CD4-positive, alpha-beta T cell (primary cell): ENCODE results near the gene DCTPP1. TPM values are rescaled to one million over a fixed set of nuclear protein-coding genes. Genes with fewer than 3 reads are reported as not detected.

Experiments used
- ATAC-seq: fragments of 200-7000 bp; cut with Tn5 transposase; one replicate; pipeline ENCODE4 v1.10.0; 2022; ENCODE audit warnings: mild to moderate bottlenecking; ENCODE audit not compliant: poor library complexity
- CTCF ChIA-PET: fragments of 350-600 bp; sonication (Branson Sonifier 250); formaldehyde crosslinking; loops from one replicate; lab custom pipeline; 2021; ENCODE audit warnings: antibody characterized with exemption, inconsistent platforms; lab: Charles Lee
- POLR2A ChIA-PET: fragments of 350-600 bp; sonication (Branson Sonifier 250); formaldehyde crosslinking; loops from one replicate; lab custom pipeline; 2021; ENCODE audit warnings: antibody characterized with exemption, inconsistent platforms; lab: Charles Lee
- DNase-seq, 14 experiments: peaks; one replicate each; pipeline ENCODE4 v3.0.0-alpha.2; 2013 to 2020; ENCODE audit warnings: mixed read lengths in 2 of 14
- H3K27ac ChIP-seq, 2 donors: one replicate each; pipeline versions ENCODE4 v1.5.1 to v1.7.0; 2013; ENCODE audit warnings: low read length in 2 of 2, low read depth in 1 of 2, mild to moderate bottlenecking in 1 of 2
- H3K27me3 ChIP-seq, 2 experiments: 1 replicate in 1 of 2; 2 replicates in 1 of 2; pipeline versions ENCODE4 v1.6.1 to v1.7.0; 2013; ENCODE audit warnings: low read length in 2 of 2, control low read depth in 1 of 2, mild to moderate bottlenecking in 1 of 2, moderate library complexity in 1 of 2; ENCODE audit not compliant: insufficient read depth in 2 of 2, control insufficient read depth in 1 of 2
- H3K36me3 ChIP-seq: one replicate; pipeline ENCODE4 v1.6.1; 2013; ENCODE audit warnings: low read length, control low read depth; ENCODE audit not compliant: insufficient read depth
- H3K4me1 ChIP-seq: one replicate; pipeline ENCODE4 v1.6.1; 2013; ENCODE audit warnings: low read length, control low read depth; ENCODE audit not compliant: insufficient read depth
- H3K4me3 ChIP-seq: one replicate; pipeline ENCODE4 v1.5.1; 2013; ENCODE audit warnings: mild to moderate bottlenecking, low read length, moderate library complexity
- H3K9me3 ChIP-seq, 2 experiments: 1 replicate in 1 of 2; 2 replicates in 1 of 2; pipeline versions ENCODE4 v1.6.1 to v1.7.0; 2013; ENCODE audit warnings: low read length in 2 of 2, mild to moderate bottlenecking in 2 of 2, control low read depth in 1 of 2, moderate library complexity in 1 of 2; ENCODE audit not compliant: control insufficient read depth in 1 of 2, insufficient read depth in 1 of 2
- H3K27ac Mint-ChIP-seq: one replicate; pipeline ENCODE4 v1.8.0; 2020; ENCODE audit warnings: mixed read lengths
- H3K27me3 Mint-ChIP-seq: one replicate; pipeline ENCODE4 v1.8.0; 2021; ENCODE audit warnings: mixed read lengths
- H3K36me3 Mint-ChIP-seq: one replicate; pipeline ENCODE4 v1.8.0; 2021; ENCODE audit warnings: low read depth, mixed read lengths
- H3K4me1 Mint-ChIP-seq: one replicate; pipeline ENCODE4 v1.8.0; 2021; ENCODE audit warnings: low read depth, mixed read lengths
- H3K4me3 Mint-ChIP-seq: one replicate; pipeline ENCODE4 v1.8.0; 2020; ENCODE audit warnings: mild to moderate bottlenecking, mixed read lengths
- H3K9me3 Mint-ChIP-seq: one replicate; pipeline ENCODE4 v1.8.0; 2020; ENCODE audit warnings: mixed read lengths
- CTCF ChIP-seq: fragments of 200-600 bp; IDR thresholded peaks from one replicate; pipeline ENCODE4 v1.8.0; 2022; ENCODE audit warnings: antibody characterized with exemption, mild to moderate bottlenecking
- intact Hi-C, 2 experiments: fragments of 100-400 bp; cut with DNase I in 1 of 2; cut with micrococcal nuclease in 1 of 2; formaldehyde crosslinking; loops; one replicate each; pipeline versions ENCODE4 v1.15.1 to v1.9.0; 2023 to 2025; cut with DNase I, micrococcal nuclease
- total RNA-seq, 174 experiments: library from RNA in 2 of 174; stranded (reverse) in 2 of 174; gene quantifications; one replicate each; pipeline ENCODE4 v1.2.3 and lab custom pipeline; 2021 to 2026

Gene DCTPP1
- total RNA-seq, 2 experiments from 2014 or later: 5.4 to 6.5 TPM

- intact Hi-C loops: loop anchor here in 1 of 2 experiments (10.0 kb wide), 1 partner anchor 549 kb away; the partner anchor contains the start of gene FBXL19
- ATAC-seq (no peak), DNase-seq (peak in 1 of 14 experiments; percentile 21)
- Histone ChIP-seq H3K27me3 (no peaks in the 10 kb centered on the region), H3K27ac (peak overlapping the region; percentile 100), H3K9me3 (no peaks in the 10 kb centered on the region), H3K4me3 (no peak overlapping the region), H3K4me1 (peaks cover 66% of the 10 kb centered on the region), H3K36me3 (peaks cover 24% of the 10 kb centered on the region)
- no peaks in the 10 kb centered on the region for H3K9me3 Mint-ChIP-seq
- no peak overlapping the region for H3K4me3 Mint-ChIP-seq
- no peak for TF ChIP-seq CTCF
- H3K36me3 Mint-ChIP-seq: peaks cover 33% of the 10 kb centered on the region
- peaks cover 51% of the 10 kb centered on the region for H3K4me1 Mint-ChIP-seq
- peak overlapping the region; percentile 100 for H3K27ac Mint-ChIP-seq
- ChIA-PET CTCF (interaction anchor here (3.7 kb wide), 1 partner anchor 34 kb away, joined by 14 read pairs; no protein-coding TSS in a partner anchor), POLR2A (no interaction called here)
- H3K27me3 Mint-ChIP-seq: no peaks in the 10 kb centered on the region
Observed at GRCh38 chr16:30375864-30376263, 54.0 kb downstream of the DCTPP1 start.

DNA sequence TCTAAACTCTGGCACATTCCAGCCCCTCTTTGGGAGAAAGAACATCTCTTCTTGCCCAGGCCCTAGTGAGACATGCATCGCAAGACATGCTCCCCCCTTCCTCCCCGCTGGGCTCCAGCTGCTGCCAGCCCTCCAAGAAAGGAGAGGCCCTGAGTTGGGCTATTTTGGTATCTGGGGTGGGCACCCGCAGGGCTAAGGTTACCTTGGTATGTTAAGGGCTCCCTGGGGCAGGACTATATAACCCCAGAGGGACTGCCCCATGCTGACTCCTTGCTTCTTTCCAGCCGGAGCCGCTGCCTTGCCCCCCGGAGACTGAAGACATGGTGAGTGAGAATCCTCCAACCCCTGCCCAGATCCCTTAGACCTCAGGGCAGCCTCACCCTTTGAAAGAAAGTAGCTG, 55.3 kb downstream of the DCTPP1 start, which contains the start of gene MYL11:
MYL11 (plus strand) TSS at position 265 of the 400 bp plus-strand sequence; CDS start at position 321, 56 bp downstream.
- no peak for DNase-seq
- Mint-ChIP-seq H3K4me3 (no peak within 1 kb of the TSS), H3K27ac (peak within 1 kb of the TSS; percentile 100), H3K27me3 (no peaks in the 10 kb centered on the region), H3K4me1 (peaks cover 43% of the 10 kb centered on the region), H3K36me3 (peaks cover 22% of the 10 kb centered on the region), H3K9me3 (no peaks in the 10 kb centered on the region)
- Histone ChIP-seq H3K4me1 (peaks cover 54% of the 10 kb centered on the region), H3K36me3 (peaks cover 13% of the 10 kb centered on the region), H3K27ac (peak within 1 kb of the TSS; percentile 31 to 100), H3K27me3 (no peaks in the 10 kb centered on the region), H3K4me3 (no peak within 1 kb of the TSS), H3K9me3 (no peaks in the 10 kb centered on the region)
- no peak for TF ChIP-seq CTCF
- intact Hi-C loops: loop anchor here (5.0 to 10.0 kb wide), 4 partner anchors 33 to 550 kb away; partner anchors contain the start of genes FBRS (in 1 of the 2), FBXL19 (in 1 of the 2) and ZNF771 (in 1 of the 2)
- POLR2A ChIA-PET: no interaction called here
- ATAC-seq: no peak
- CTCF ChIA-PET: interaction anchor here (1.4 kb wide), 1 partner anchor 35 kb away, joined by 4 read pairs; no protein-coding TSS in a partner anchor

Other genes starting within 250 kb of the DCTPP1 start
- 100 to 1,000 TPM; 411 to 416 TPM for gene CORO1A, start 246.4 kb downstream of the DCTPP1 start, total RNA-seq
- 10 to 100 TPM; 41.3 to 46.3 TPM for gene BOLA2B, start 236.4 kb downstream of the DCTPP1 start, total RNA-seq
- 10 to 100 TPM; 18.4 to 28.0 TPM for gene SLX1A, start 236.2 kb downstream of the DCTPP1 start, total RNA-seq
- 10 to 100 TPM; 15.0 to 16.1 TPM for gene SULT1A3, start 230.8 kb downstream of the DCTPP1 start, total RNA-seq
- gene NPIPB13, start 181.6 kb downstream of the DCTPP1 start, total RNA-seq: 10 to 100 TPM; 10.8 to 12.2 TPM
- 10 to 100 TPM; 39.1 to 41.7 TPM for gene CD2BP2, start 74.7 kb downstream of the DCTPP1 start, total RNA-seq
- 10 to 100 TPM; 12.7 to 14.7 TPM for gene TBC1D10B, start 59.5 kb downstream of the DCTPP1 start, total RNA-seq
- gene MYL11, start 55.2 kb downstream of the DCTPP1 start, total RNA-seq: 1 to 10 TPM in 1 of 2 experiments, under 1 TPM in 1; 0.95 to 2.4 TPM
- gene SEPTIN1, start 47.5 kb downstream of the DCTPP1 start, total RNA-seq: 100 to 1,000 TPM; 161 to 163 TPM
- 1 to 10 TPM; 3.4 to 3.5 TPM for gene ZNF48, start 34.6 kb downstream of the DCTPP1 start, total RNA-seq
- 1 to 10 TPM in 1 of 2 experiments, under 1 TPM in 1; 0.80 to 1.2 TPM for gene ZNF771, start 22.4 kb downstream of the DCTPP1 start, total RNA-seq
- 10 to 100 TPM; 25.4 to 25.9 TPM for gene SEPHS2, start 15.8 kb upstream of the DCTPP1 start, total RNA-seq
- gene ITGAL, start 42.7 kb upstream of the DCTPP1 start, total RNA-seq: 100 to 1,000 TPM; 186 to 187 TPM
- gene ZNF768, start 96.5 kb upstream of the DCTPP1 start, total RNA-seq: 1 to 10 TPM; 3.9 to 4.1 TPM
- 1 to 10 TPM; 6.3 to 6.7 TPM for gene ZNF747, start 104.8 kb upstream of the DCTPP1 start, total RNA-seq
- gene ZNF764, start 128.3 kb upstream of the DCTPP1 start, total RNA-seq: 10 to 100 TPM; 20.4 to 22.9 TPM
- 1 to 10 TPM; 8.8 to 9.6 TPM for gene ZNF688, start 141.7 kb upstream of the DCTPP1 start, total RNA-seq
- 1 to 10 TPM; 6.6 to 7.7 TPM for gene ZNF785, start 155.7 kb upstream of the DCTPP1 start, total RNA-seq
- 10 to 100 TPM; 15.3 to 15.7 TPM for gene ZNF689, start 180.4 kb upstream of the DCTPP1 start, total RNA-seq
- 10 to 100 TPM; 50.2 to 51.7 TPM for gene PRR14, start 220.9 kb upstream of the DCTPP1 start, total RNA-seq
- gene FBRS, start 228.4 kb upstream of the DCTPP1 start, total RNA-seq: 100 to 1,000 TPM; 162 to 163 TPM